Right atrium auricular region (tissue), 2 donors: ENCODE results near the gene MRPL32. TPM values are rescaled to one million over a fixed set of nuclear protein-coding genes. Genes with fewer than 3 reads are reported as not detected.

ENCODE experiments used
- total RNA-seq, 2 donors: library from RNA; depleted of rRNA; stranded (reverse); fragments of >200 nt; gene quantifications; one replicate each; pipeline ENCODE4 v1.1.0, GENCODE V29; 2016

Gene MRPL32
- total RNA-seq, 2 donors from 2014 or later, result 36.1 to 53.1 TPM

Other genes starting within 250 kb of the MRPL32 start
- 10 to 100 TPM in 1 of 2 donors, 1 to 10 TPM in 1; 4.4 to 10.6 TPM for gene C7orf25, start 20.3 kb upstream of the MRPL32 start, total RNA-seq
- 10 to 100 TPM; 50.7 to 61.8 TPM for gene PSMA2, start 202 bp upstream of the MRPL32 start, total RNA-seq
- gene HECW1, start 180.3 kb downstream of the MRPL32 start, total RNA-seq, result under 1 TPM in 1 of 2 donors, not detected in 1; 0.04 TPM